Ectodermal cell (in vitro differentiated cells): ENCODE measurements around the gene ZSWIM4.
A peak's percentile ranks its signal among the peaks of the same experiment; 100 is the strongest.
"Not testable (repeated sequence)": the region's sequence is repeated elsewhere in the genome, so short reads cannot be mapped to it uniquely, and the experiment has no call there.

Source experiments
- H3K27ac ChIP-seq: 2 replicates; pipeline ENCODE4 v1.7.0; 2013; ENCODE audit warnings: mild to moderate bottlenecking, low read depth, low read length; ENCODE audit not compliant: insufficient read depth, poor library complexity, severe bottlenecking
- H3K27me3 ChIP-seq: 2 replicates; pipeline ENCODE4 v1.7.0; 2013; ENCODE audit warnings: mild to moderate bottlenecking, low read length; ENCODE audit not compliant: insufficient read depth, control insufficient read depth, poor library complexity, severe bottlenecking
- H3K36me3 ChIP-seq: one replicate; pipeline ENCODE4 v1.7.0; 2013; ENCODE audit warnings: low read length; ENCODE audit not compliant: control insufficient read depth, insufficient read depth
- H3K4me1 ChIP-seq: one replicate; pipeline ENCODE4 v1.7.0; 2013; ENCODE audit warnings: low read length; ENCODE audit not compliant: control insufficient read depth, insufficient read depth
- H3K4me3 ChIP-seq: 2 replicates; pipeline ENCODE4 v1.7.0; 2013; ENCODE audit warnings: low read depth, low read length, control low read depth; ENCODE audit not compliant: insufficient read depth
- H3K9me3 ChIP-seq: 2 replicates; pipeline ENCODE4 v1.7.0; 2013; ENCODE audit warnings: mild to moderate bottlenecking, low read length, moderate library complexity; ENCODE audit not compliant: control insufficient read depth
- WGBS, 2 experiments: methylation state at CpG; one replicate each; pipeline ENCODE4 v1.1.7; 2013; ENCODE audit warnings: missing lambda C conversion rate in 2 of 2; 5-methylcytosine and 5-hydroxymethylcytosine counted together

Gene ZSWIM4

GRCh38 chr19:13850910-13851733 lies 55.9 kb downstream of the ZSWIM4 start:
- no peaks in the 10 kb centered on the region for H3K9me3 ChIP-seq
- no peaks in the 10 kb centered on the region for H3K36me3 ChIP-seq
- no peaks in the 10 kb centered on the region for H3K27me3 ChIP-seq
- peak overlapping the region; percentile 18 for H3K4me3 ChIP-seq
- 65 to 73% methylated on average over 26 of the region's 26 CpGs for WGBS, 2 experiments
- H3K4me1 ChIP-seq = peaks cover 18% of the 10 kb centered on the region
- H3K27ac ChIP-seq = peak overlapping the region; percentile 69

GRCh38 chr19:13851734-13852114 lies 56.5 kb downstream of the ZSWIM4 start:
- not testable (repeated sequence) for H3K4me3 ChIP-seq, H3K27ac ChIP-seq, H3K36me3 ChIP-seq, H3K27me3 ChIP-seq, H3K9me3 ChIP-seq
- H3K4me1 ChIP-seq = peaks cover 14% of the 10 kb centered on the region
- 87 to 92% methylated on average over 3 to 4 of the region's 5 CpGs for WGBS, 2 experiments

GRCh38 chr19:13852171-13852707 lies 57.0 kb downstream of the ZSWIM4 start:
- not testable (repeated sequence) for H3K27ac ChIP-seq, H3K27me3 ChIP-seq
- WGBS, 2 experiments = 86 to 90% methylated on average over 10 to 12 of the region's 12 CpGs

GRCh38 chr19:13856497-13856896 lies 61.3 kb downstream of the ZSWIM4 start:
- Histone ChIP-seq H3K4me3 (no peak overlapping the region), H3K9me3 (no peaks in the 10 kb centered on the region), H3K27me3 (peaks cover 5% of the 10 kb centered on the region), H3K36me3 (no peaks in the 10 kb centered on the region), H3K27ac (no peak overlapping the region), H3K4me1 (peaks cover 2% of the 10 kb centered on the region)
- 85 to 90% methylated on average over 2 of the region's 2 CpGs for WGBS, 2 experiments

More at GRCh38 chr19:13852171-13852707, 57.0 kb downstream of the ZSWIM4 start:
- not testable (repeated sequence) for H3K4me3 ChIP-seq, H3K36me3 ChIP-seq, H3K9me3 ChIP-seq
- peaks cover 11% of the 10 kb centered on the region for H3K4me1 ChIP-seq

GRCh38 chr19:13859361-13859880 lies 64.2 kb downstream of the ZSWIM4 start:
- Histone ChIP-seq H3K9me3 (no peaks in the 10 kb centered on the region), H3K27ac (no peak overlapping the region), H3K36me3 (no peaks in the 10 kb centered on the region), H3K4me1 (peaks cover 8% of the 10 kb centered on the region), H3K27me3 (peaks cover 30% of the 10 kb centered on the region), H3K4me3 (no peak overlapping the region)
- WGBS, 2 experiments = 89 to 90% methylated on average over 3 of the region's 3 CpGs

GRCh38 chr19:13860679-13861391 lies 65.6 kb downstream of the ZSWIM4 start:
- 90 to 93% methylated on average over 13 of the region's 13 CpGs for WGBS, 2 experiments

GRCh38 chr19:13861392-13861713 lies 66.1 kb downstream of the ZSWIM4 start:
- H3K4me1 ChIP-seq = peaks cover 13% of the 10 kb centered on the region
- no peaks in the 10 kb centered on the region for H3K36me3 ChIP-seq
- H3K9me3 ChIP-seq = no peaks in the 10 kb centered on the region
- H3K27me3 ChIP-seq = peaks cover 49% of the 10 kb centered on the region
- no peak overlapping the region for H3K27ac ChIP-seq
- H3K4me3 ChIP-seq = no peak overlapping the region
- WGBS, 2 experiments = 90 to 91% methylated on average over 11 of the region's 11 CpGs

More at GRCh38 chr19:13860679-13861391, 65.6 kb downstream of the ZSWIM4 start:
- Histone ChIP-seq H3K9me3 (no peaks in the 10 kb centered on the region), H3K27me3 (peaks cover 43% of the 10 kb centered on the region), H3K4me3 (no peak overlapping the region), H3K27ac (no peak overlapping the region), H3K4me1 (peaks cover 13% of the 10 kb centered on the region), H3K36me3 (no peaks in the 10 kb centered on the region)

- Histone ChIP-seq H3K9me3 (no peaks in the 10 kb centered on the region), H3K4me3 (peak overlapping the region; percentile 33), H3K27ac (no peak overlapping the region), H3K36me3 (no peaks in the 10 kb centered on the region), H3K4me1 (peaks cover 13% of the 10 kb centered on the region), H3K27me3 (peaks cover 54% of the 10 kb centered on the region)
- WGBS, 2 experiments = 20 to 22% methylated on average over 27 of the region's 27 CpGs
Measured at GRCh38 chr19:13861714-13862531, 66.7 kb downstream of the ZSWIM4 start.

GRCh38 chr19:13864046-13864666 lies 68.9 kb downstream of the ZSWIM4 start:
- H3K27me3 ChIP-seq = peaks cover 77% of the 10 kb centered on the region
- no peak overlapping the region for H3K27ac ChIP-seq
- peaks cover 13% of the 10 kb centered on the region for H3K4me1 ChIP-seq
- WGBS, 2 experiments = 40 to 41% methylated on average over 13 of the region's 13 CpGs
- no peaks in the 10 kb centered on the region for H3K9me3 ChIP-seq
- no peaks in the 10 kb centered on the region for H3K36me3 ChIP-seq
- no peak overlapping the region for H3K4me3 ChIP-seq
